ENCODE measurements around the gene CCAR1.
"Not testable (repeated sequence)": the region's sequence is repeated elsewhere in the genome, so short reads cannot be mapped to it uniquely, and the experiment has no call there.

The CCAR1 gene

GRCh38 chr10:68829521-68829920 lies 108.5 kb downstream of the CCAR1 start:
- no peaks in the 10 kb centered on the region for H3K27me3 Mint-ChIP-seq
- H3K4me3 Mint-ChIP-seq = peak overlapping the region; percentile 57
- peaks cover 19% of the 10 kb centered on the region for H3K4me1 Mint-ChIP-seq (ENCODE audit: low read depth)
- no peaks in the 10 kb centered on the region for H3K9me3 Mint-ChIP-seq (ENCODE audit: low read depth)
- H3K27ac Mint-ChIP-seq = no peak overlapping the region
- H3K36me3 Mint-ChIP-seq = no peaks in the 10 kb centered on the region

DNA sequence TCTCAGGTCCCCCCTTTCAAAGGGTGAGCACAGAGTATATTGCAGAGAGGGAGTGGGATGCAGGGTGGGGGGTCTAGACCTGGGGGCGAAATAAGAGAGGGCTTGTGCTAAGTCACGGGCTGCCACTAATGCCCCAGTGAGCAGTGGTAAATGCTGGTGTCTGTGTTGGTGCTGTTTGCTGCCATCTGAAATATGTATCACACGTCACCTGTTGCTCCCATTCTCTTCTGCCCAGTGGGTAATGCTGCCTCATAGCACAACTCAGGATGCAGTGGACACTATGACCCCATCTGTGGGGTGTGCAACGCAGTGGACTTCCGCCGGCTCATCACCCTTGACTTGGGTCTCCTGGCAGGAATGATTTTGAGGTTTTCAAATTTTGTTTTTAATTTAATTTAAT lies 108.9 kb downstream of the CCAR1 start:
- Mint-ChIP-seq H3K9me3 (ENCODE audit: low read depth) (no peaks in the 10 kb centered on the region), H3K4me3 (no peak overlapping the region), H3K27ac (no peak overlapping the region), H3K27me3 (no peaks in the 10 kb centered on the region), H3K36me3 (no peaks in the 10 kb centered on the region), H3K4me1 (ENCODE audit: low read depth) (peaks cover 19% of the 10 kb centered on the region)

GRCh38 chr10:68831961-68832455 lies 111.0 kb downstream of the CCAR1 start:
- no peaks in the 10 kb centered on the region for H3K9me3 Mint-ChIP-seq (ENCODE audit: low read depth)
- no peak overlapping the region for H3K27ac Mint-ChIP-seq
- H3K27me3 Mint-ChIP-seq = no peaks in the 10 kb centered on the region
- no peak overlapping the region for H3K4me3 Mint-ChIP-seq
- peaks cover 12% of the 10 kb centered on the region for H3K4me1 Mint-ChIP-seq (ENCODE audit: low read depth)
- H3K36me3 Mint-ChIP-seq = no peaks in the 10 kb centered on the region

DNA sequence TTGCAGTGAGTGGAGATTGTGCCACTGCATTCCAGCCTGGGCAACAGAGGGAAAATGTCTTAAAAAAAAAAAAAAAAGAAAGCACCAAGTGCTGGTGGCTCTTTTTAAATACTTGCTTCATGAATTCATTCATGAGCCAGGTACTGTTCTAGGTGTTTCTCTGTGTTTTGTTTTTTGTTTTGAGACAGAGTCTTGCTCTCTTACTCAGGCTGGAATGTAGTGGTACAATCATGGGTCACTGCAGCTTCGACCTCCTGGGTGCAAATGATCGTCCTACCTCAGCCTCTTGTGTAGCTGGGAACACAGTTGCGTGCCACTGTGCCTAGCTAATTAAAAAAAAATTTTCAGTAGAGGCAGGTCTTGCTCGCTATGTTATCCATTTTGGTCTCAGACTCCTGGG lies 111.6 kb downstream of the CCAR1 start:
- no peak overlapping the region for H3K4me3 Mint-ChIP-seq
- no peaks in the 10 kb centered on the region for H3K36me3 Mint-ChIP-seq
- no peaks in the 10 kb centered on the region for H3K27me3 Mint-ChIP-seq
- H3K27ac Mint-ChIP-seq = no peak overlapping the region
- H3K9me3 Mint-ChIP-seq (ENCODE audit: low read depth) = no peaks in the 10 kb centered on the region
- peaks cover 12% of the 10 kb centered on the region for H3K4me1 Mint-ChIP-seq (ENCODE audit: low read depth)

DNA sequence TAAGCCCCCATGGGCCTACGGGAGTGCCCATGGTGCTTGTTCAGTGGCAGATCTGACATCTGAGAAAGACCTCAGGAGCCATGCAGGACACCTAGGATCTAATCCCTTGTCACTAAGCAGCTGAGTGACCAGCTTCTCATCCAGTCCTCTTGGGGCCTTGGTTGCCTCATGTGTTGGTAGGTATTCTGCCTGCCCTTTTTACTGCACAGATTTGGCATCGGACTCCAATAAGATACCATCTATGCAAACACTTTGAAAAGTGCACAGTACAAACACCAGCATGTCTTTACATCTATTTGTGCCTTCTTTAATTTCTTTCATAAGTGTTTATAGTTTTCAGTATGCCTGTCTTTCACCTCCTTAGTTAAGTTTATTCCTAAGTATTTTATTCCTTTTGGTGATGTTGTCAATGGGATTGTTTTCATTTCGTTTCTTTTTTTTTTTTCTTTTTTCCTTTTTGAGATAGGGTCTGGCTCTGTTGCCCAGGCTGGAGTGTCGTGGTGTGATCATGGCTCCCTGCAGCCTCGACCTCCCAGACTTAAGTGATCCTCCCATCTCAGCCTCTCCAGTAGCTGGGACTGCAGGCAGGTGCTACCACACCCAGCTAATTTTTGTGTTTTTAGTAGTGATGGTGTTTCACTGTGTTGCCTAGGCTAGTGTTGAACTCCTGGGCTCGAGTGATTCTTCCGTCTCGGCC lies 116.7 kb downstream of the CCAR1 start:
- Mint-ChIP-seq H3K9me3 (ENCODE audit: low read depth) (no peaks in the 10 kb centered on the region), H3K36me3 (no peaks in the 10 kb centered on the region), H3K4me3 (no peak overlapping the region), H3K4me1 (ENCODE audit: low read depth) (no peaks in the 10 kb centered on the region), H3K27ac (no peak overlapping the region), H3K27me3 (no peaks in the 10 kb centered on the region)

DNA sequence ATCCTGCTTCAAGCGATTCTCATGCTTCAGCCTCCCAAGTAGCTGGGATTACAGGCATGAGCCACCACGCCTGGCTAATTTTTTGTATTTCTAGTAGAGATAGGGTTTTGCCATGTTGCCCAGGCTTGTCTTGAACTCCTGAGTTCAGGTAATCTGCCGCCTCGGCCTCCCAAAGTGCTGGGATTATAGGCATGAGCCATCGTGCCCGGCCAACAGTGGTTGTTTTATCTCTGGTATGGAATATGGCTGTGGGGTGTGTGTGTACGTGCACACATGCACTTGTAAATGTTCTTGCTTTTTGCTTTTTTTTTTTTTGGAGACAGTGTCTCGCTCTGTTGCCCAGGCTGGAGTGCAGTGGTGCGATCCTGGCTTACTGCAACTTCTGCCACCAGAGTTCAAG lies 119.6 kb downstream of the CCAR1 start:
- not testable (repeated sequence) for H3K9me3 Mint-ChIP-seq (ENCODE audit: low read depth); H3K27me3 Mint-ChIP-seq; H3K36me3 Mint-ChIP-seq; H3K27ac Mint-ChIP-seq; H3K4me3 Mint-ChIP-seq; H3K4me1 Mint-ChIP-seq (ENCODE audit: low read depth)
